HG03025 (cell line): ENCODE results near the gene CUEDC2.

Experiments used
- ATAC-seq: cut with Tn5 transposase; IDR thresholded peaks from one replicate; pipeline ENCODE4 v1.9.1; 2021; ENCODE audit warnings: mild to moderate bottlenecking, moderate library complexity; ENCODE audit not compliant: unreplicated experiment, low FRiP score

The CUEDC2 gene

GRCh38 chr10:102412293-102412692 lies 20.1 kb downstream of the CUEDC2 start:
- ATAC-seq, result no peak

DNA sequence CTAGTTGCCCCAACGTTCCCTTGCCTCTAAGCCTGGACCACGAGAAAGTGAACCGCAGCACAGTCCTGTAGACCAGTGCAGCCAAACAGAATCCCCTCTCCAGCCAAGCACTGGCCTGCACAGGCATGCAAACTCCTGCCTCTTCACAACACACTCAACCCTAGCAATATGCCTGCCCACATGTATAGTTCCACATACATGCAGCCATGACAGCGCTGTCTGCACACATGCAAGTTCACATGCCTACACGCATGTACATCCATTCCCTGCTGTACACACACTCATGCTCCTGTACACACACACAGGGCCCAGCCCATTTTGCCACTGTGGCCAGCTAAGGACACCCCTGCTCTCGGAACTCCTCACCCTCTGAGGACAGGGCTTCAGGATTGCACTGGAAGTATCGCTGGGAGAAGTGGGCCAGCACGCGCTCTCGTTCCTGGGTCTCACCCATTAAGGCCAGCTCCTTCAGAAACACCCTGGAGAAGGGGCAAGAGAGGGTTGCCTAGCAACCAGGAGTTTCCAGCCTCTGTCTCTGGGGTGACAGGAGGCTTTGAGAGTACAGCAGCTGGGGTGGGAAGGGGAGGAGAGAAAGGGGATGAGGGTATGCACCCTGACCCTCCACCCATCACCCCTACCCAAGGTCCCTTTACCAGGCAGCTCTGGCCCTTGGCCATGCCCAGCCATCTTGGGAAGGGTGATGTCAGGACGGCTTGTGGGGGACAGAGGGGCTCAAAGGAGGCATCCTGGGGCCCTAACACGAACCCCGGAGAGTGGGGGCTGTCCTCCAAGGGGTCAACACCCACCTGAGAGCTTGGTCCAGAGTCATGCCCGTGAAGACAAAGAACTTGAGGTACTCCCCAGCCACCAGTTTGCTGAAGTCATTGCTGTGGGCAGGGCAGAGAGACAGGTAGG lies 20.8 kb downstream of the CUEDC2 start:
- ATAC-seq, result no peak

GRCh38 chr10:102410429-102411073 lies 21.8 kb downstream of the CUEDC2 start:
- no peak for ATAC-seq

DNA sequence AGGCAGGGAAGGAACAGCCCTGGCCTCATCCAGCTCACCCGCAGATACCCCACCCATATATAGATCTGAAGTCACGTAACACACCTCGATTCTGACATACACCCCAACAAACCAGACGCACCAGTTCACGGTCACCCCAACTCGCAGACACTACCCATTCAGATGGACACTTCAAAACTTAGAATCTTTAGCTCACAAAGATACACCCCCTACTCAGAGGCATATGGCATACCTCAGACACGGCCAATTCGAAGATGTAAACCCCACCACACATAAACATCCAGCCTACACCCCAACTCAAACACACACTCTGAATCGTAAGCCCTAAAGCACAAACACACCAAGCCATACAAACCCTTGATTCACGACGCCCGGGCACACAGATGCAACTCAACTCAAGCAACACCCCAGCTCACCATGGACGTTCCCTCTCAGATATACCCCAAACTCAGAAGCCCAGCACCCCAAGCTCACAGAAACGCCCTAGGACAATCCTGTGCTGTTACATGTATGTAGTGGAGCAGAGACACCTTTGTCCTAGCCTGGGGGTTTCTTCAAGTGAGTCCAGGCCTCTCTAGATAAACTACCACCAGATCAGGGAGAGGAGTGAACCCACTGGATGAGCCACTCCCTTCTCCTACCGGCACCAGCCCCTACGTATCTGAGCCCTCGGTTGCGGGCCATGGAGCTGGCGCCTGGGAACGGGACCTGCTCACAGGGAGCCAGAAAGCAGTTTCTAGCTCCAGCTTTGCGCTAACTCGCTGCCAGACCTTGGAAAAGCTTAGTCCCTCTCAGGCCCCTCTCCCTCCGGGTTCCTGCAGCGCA lies 22.6 kb downstream of the CUEDC2 start:
- no peak for ATAC-seq

DNA sequence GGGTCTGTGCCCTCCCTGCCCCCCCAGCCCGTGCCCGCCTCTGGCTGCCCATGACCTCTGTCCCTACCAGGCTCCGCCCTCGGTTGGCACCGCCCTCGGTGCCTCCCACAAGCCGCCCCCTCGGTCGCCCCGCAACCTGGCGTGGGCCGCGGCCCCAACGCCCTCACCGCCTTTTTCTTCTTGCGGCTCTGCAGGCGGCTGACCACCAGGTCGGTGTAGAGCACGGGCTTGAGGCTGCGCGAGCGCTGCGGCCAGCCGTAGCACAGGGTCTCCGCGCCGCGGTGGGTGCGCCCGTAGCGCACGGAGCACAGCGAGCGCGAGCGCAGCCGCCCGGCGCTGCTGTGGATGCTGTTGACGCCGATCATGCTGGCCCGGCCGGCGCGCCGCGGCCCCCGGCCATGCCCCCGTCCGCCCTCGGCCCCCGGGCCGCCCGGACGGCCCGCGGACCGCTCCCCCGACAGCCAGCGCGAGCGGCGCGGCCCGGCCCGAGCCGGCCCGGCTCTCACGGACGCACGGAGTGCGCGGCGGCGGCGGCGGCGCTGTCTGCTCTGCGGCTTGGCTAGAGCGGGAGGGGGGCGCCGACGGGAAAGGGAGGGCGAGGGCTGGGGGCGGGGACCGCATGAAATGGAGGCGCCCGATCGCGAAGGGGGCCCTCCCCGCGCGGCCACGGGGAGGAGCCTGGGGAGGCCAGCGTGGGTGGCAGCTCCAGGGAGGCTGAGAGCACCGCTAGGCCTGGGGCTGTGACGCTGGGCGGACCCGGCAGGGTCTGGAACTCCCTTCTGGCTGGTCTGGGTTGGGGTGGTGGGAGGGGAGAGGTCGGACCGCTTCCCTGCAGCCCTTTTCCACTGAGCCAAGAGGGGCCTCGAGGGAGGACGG lies 23.4 kb downstream of the CUEDC2 start:
- ATAC-seq, result no peak

- ATAC-seq, result no peak
These were observed 24.1 kb downstream of the CUEDC2 start for GRCh38 chr10:102408131-102408727.

DNA sequence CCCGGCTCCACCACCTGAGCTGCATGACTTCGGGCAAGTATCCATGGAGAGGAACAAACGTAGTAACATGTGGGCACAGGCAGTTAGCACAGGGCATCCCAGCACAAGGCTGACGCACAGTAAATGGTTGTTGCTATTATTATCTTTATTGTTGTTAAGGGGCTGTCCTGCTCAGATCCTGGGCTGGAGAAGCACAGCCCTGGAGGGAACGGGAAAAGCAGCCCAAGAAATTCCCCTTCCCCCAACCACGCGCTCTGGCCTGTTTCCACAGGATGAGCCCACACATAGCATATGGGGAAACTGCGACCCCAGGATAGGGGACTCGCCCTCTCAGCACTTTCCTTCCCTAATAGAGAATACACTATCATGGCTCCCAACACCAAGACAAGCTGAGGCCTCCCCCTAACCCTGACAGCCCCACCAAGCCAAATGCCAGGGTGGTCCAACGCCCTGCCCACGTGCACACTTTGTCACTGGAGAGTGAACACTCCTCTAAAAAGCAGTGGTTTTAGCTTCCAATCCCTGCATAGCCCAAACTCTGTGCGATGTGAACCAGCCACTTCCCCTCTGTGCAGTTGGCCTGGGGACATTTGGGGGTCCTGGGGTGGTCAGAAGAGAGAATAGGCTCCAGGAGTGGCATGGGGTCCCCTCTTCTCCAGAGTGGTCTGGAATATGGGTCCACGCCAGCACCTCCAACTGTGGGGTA lies 24.8 kb downstream of the CUEDC2 start:
- no peak for ATAC-seq

GRCh38 chr10:102406815-102407214 lies 25.6 kb downstream of the CUEDC2 start:
- no peak for ATAC-seq

GRCh38 chr10:102405632-102406031 lies 26.7 kb downstream of the CUEDC2 start:
- no peak for ATAC-seq

DNA sequence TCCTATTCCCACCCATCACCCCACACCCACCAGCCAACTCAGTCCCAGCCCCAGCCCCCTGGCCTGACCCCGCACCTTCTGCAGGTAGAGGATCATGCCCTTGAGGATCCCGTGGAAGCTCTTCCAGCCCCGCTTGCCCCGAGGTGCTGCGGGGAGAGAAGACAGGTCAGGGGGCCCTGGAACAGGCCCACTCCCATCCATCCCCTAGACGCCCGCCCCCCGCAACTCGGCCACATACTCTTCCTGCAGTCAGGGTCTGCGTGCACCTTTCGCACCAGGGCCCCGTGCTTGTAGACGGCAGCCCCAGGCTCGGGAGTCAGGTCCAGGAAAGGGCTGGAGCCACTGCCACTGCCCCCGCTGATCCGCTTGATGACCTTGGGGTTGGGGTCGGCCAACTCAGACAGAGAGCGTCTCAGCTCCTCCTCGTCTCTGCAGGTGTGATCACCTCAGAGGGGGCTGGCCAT lies 27.2 kb downstream of the CUEDC2 start:
- no peak for ATAC-seq

DNA sequence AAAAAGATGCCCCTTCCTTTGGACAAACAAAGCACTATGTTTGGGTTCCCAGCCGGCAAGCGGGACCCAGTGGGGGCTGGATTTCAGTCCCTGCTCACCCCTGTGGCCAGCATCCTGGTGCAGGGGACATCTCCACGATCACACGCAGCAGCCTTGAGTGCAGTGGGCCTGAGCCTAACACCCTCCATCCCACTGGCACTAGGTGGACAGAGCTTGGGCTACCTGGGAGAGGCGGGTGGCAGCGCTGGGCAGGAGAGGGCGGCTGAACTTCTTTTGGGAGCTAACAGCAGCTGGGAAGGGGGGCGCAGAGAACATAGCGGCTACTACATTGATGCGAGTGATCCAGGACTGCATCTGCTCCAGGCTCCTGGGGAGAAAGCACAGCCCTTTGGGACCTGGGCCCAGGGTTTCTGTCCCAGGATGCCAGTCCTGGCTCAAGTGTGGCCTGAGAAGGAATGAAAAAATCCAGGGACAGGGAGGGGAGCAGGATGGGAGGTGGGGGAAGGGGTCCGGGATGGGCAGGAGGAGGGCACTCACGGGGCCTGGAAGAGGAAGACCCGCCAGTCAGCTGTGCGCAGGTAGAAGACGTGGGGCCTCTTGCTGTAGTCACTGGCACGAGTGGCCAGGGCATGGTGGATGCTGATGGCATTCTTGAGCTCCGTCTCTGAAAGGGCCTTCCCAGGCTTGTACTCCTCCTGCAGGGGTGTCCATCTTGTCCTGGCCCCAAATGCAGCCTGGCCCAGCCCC lies 27.8 kb downstream of the CUEDC2 start:
- no peak for ATAC-seq

- no peak for ATAC-seq
These were observed 29.3 kb downstream of the CUEDC2 start for GRCh38 chr10:102403115-102403514.

- ATAC-seq, result no peak
These were observed 29.9 kb downstream of the CUEDC2 start for GRCh38 chr10:102402512-102402896.

- ATAC-seq, result no peak
These were observed 30.5 kb downstream of the CUEDC2 start for GRCh38 chr10:102401735-102402511.

DNA sequence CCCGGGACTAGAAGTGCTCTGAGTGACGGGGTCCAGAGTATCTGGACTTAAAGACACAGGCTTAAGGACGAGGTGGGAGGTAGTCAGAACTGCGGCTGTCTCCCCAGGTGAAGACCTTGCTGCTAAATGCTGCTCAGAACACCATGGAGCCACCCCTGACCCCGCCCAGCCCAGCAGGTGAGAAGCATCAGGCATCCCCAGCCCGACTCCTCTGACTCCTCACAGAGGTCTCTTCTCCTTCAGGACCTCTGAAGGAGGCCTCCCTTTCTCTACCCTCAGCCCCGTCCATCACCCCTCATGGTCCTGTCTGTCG lies 31.1 kb downstream of the CUEDC2 start:
- ATAC-seq, result no peak

DNA sequence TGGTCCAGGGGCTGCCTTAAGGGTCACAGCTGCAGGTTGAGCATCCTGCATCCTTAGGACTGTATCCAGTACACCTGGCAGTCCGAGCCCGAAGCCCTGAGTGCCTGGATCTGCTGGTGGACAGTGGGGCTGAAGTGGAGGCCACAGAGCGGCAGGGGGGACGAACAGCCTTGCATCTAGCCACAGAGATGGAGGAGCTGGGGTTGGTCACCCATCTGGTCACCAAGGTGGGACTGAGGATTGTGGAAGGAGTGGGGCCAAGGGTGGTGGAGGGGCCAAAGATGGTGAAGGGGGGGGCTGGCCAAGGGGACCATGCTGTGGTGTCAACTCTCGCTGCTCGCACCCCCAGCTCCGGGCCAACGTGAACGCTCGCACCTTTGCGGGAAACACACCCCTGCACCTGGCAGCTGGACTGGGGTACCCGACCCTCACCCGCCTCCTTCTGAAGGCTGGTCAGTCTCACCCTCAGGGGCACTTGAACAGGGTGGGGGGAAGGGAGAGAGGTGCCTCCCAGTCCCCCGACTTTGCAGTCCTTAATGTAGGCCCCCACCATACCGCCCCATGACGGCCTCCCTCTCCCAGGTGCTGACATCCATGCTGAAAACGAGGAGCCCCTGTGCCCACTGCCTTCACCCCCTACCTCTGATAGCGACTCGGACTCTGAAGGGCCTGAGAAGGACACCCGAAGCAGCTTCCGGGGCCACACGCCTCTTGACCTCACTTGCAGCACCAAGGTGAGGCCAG lies 31.6 kb downstream of the CUEDC2 start:
- no peak for ATAC-seq

DNA sequence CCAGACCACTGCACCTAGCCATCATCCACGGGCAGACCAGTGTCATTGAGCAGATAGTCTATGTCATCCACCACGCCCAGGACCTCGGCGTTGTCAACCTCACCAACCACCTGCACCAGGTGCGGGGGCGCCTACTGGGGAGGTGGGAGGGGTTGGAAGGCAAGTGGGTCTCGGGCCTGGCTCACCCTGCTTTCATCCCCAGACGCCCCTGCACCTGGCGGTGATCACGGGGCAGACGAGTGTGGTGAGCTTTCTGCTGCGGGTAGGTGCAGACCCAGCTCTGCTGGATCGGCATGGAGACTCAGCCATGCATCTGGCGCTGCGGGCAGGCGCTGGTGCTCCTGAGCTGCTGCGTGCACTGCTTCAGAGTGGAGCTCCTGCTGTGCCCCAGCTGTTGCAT lies 32.3 kb downstream of the CUEDC2 start:
- ATAC-seq, result no peak
